NT2/D1 (cell line): Measurements from ENCODE around the gene HGFAC.

ENCODE experiments used
- YY1 ChIP-seq: IDR thresholded peaks from 2 replicates; pipeline ENCODE4 v1.6.1; 2011; ENCODE audit not compliant: insufficient read length, insufficient read depth
- ZNF274 ChIP-seq: IDR thresholded peaks from 2 replicates; pipeline ENCODE4 v1.6.1; 2011; ENCODE audit warnings: mild to moderate bottlenecking, low read depth, low read length

GRCh38 chr4:3489451-3489962, 47.7 kb downstream of the HGFAC start:
- TF ChIP-seq ZNF274 (no peak), YY1 (no peak)
